Smooth muscle cell (in vitro differentiated cells): ENCODE results near the gene CTXND1. TPM values are rescaled to one million over a fixed set of nuclear protein-coding genes. Genes with fewer than 3 reads are reported as not detected.

ENCODE experiments used
- DNase-seq: peaks from one replicate; lab custom pipeline; 2025; ENCODE audit not compliant: unreplicated experiment; lab: John Stamatoyannopoulos, UW
- H2AFZ ChIP-seq: fragments of 200-600 bp; sonication (generic); 2 replicates; pipeline ENCODE4 v1.6.0; 2016; ENCODE audit warnings: antibody characterized with exemption, low read depth, mild to moderate bottlenecking
- H3F3A ChIP-seq: fragments of 200-600 bp; sonication (generic); 2 replicates; pipeline ENCODE4 v1.6.0; 2017; ENCODE audit warnings: antibody characterized with exemption, low read depth
- H3K27ac ChIP-seq: fragments of 200-600 bp; sonication (generic); 2 replicates; pipeline ENCODE4 v1.5.1; 2016; ENCODE audit warnings: low read depth, mild to moderate bottlenecking
- H3K27me3 ChIP-seq: fragments of 200-600 bp; sonication (generic); 2 replicates; pipeline ENCODE4 v1.6.1; 2016; ENCODE audit warnings: low read depth, mild to moderate bottlenecking
- H3K36me3 ChIP-seq: fragments of 200-600 bp; sonication (generic); 2 replicates; pipeline ENCODE4 v1.5.1; 2016; ENCODE audit warnings: low read depth
- H3K4me1 ChIP-seq: fragments of 200-600 bp; sonication (generic); 2 replicates; pipeline ENCODE4 v1.5.1; 2016; ENCODE audit warnings: low read depth
- H3K4me2 ChIP-seq: fragments of 200-600 bp; sonication (generic); 2 replicates; pipeline ENCODE4 v1.6.0; 2016; ENCODE audit warnings: mild to moderate bottlenecking
- H3K4me3 ChIP-seq: fragments of 200-600 bp; sonication (generic); 2 replicates; pipeline ENCODE4 v1.5.1; 2016; ENCODE audit warnings: mild to moderate bottlenecking
- H3K79me2 ChIP-seq: fragments of 200-600 bp; sonication (generic); 2 replicates; pipeline ENCODE4 v1.6.0; 2016; ENCODE audit warnings: low read depth, mild to moderate bottlenecking
- H3K9ac ChIP-seq: fragments of 200-600 bp; sonication (generic); 2 replicates; pipeline ENCODE4 v1.6.0; 2016; ENCODE audit warnings: low read depth
- H3K9me3 ChIP-seq: fragments of 200-600 bp; sonication (generic); replicated peaks from 2 replicates; pipeline ENCODE4 v1.5.1; 2016; ENCODE audit warnings: low read depth
- H4K20me1 ChIP-seq: fragments of 200-600 bp; sonication (generic); 2 replicates; pipeline ENCODE4 v1.6.0; 2016; ENCODE audit warnings: low read depth
- WGBS: methylation state at CpG from one replicate; pipeline ENCODE4 v1.1.7; 2016; ENCODE audit warnings: low lambda C conversion rate; 5-methylcytosine and 5-hydroxymethylcytosine counted together
- polyA plus RNA-seq: library from polyadenylated mRNA; unstranded; fragments of >200 nt; fragmentation: Nextera tagmentation; extraction: Ambion mirVana; gene quantifications from 2 replicates; pipeline ENCODE4 v1.2.1, GENCODE V29; 2016
- total RNA-seq: library from RNA; depleted of rRNA; stranded (reverse); fragments of >200 nt; gene quantifications from 2 replicates; pipeline ENCODE4 v1.2.3, GENCODE V29; 2014
- TF ChIP-seq, protein P1 (sequence below): fragments of 200-600 bp; sonication (generic); IDR thresholded peaks from 2 replicates; pipeline ENCODE4 v1.5.1; 2017; ENCODE audit warnings: borderline replicate concordance, mild to moderate bottlenecking, antibody characterized with exemption; ENCODE audit not compliant: insufficient read depth, poor library complexity, severe bottlenecking

Gene CTXND1
- total and polyA plus RNA-seq, 2 experiments from 2014 or later: 0.06 TPM; not detected in 1

DNA sequence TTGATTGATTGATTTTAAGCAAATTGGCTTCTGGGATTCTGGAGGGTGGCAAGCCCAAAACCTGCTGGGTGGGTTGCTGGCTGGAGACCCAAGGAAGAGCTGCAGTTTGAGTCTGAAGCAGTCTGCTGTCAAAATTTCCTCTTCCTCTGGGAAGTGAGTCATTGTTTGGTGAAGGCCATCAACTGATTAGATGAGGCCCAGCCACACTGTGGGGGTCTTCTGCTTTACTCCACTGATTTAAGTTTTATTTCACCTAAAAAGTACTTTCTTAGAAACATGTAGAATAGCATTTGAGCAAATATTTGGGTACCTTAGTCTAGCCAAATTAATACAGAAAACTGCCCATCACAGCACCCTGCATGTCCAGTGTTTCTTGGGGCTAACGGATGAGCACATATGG, 65.4 kb downstream of the CTXND1 start:
- WGBS: 100% methylated on average over 1 of the region's 1 CpG

DNA sequence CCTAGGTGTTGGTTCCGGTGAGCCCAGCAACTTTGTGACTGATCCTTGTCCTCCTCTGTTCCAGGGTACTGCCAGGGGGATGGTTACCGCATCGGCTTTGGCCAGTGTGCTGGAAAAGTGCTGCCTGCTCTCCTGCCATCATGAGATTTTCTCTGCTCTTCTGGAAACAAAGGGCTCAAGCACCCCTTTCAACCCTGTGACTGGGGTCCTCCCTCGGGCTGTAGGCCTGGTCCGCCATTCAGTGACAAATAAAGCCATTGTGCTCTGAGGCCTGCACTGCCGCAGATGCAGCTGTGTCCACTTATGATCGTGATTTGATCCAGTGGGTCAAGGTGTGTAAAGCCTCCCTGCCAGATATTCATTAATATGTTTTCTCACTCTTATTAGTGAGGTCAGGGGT, 65.9 kb downstream of the CTXND1 start:
- 98% methylated on average over 7 of the region's 7 CpGs for WGBS
- H3K27me3 ChIP-seq: no peaks in the 10 kb centered on the region
- no peaks in the 10 kb centered on the region for H3K9me3 ChIP-seq
- DNase-seq: no peak
- peaks cover 5% of the 10 kb centered on the region for H3K36me3 ChIP-seq
- TF ChIP-seq, protein P1, sequence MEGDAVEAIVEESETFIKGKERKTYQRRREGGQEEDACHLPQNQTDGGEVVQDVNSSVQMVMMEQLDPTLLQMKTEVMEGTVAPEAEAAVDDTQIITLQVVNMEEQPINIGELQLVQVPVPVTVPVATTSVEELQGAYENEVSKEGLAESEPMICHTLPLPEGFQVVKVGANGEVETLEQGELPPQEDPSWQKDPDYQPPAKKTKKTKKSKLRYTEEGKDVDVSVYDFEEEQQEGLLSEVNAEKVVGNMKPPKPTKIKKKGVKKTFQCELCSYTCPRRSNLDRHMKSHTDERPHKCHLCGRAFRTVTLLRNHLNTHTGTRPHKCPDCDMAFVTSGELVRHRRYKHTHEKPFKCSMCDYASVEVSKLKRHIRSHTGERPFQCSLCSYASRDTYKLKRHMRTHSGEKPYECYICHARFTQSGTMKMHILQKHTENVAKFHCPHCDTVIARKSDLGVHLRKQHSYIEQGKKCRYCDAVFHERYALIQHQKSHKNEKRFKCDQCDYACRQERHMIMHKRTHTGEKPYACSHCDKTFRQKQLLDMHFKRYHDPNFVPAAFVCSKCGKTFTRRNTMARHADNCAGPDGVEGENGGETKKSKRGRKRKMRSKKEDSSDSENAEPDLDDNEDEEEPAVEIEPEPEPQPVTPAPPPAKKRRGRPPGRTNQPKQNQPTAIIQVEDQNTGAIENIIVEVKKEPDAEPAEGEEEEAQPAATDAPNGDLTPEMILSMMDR: no peak
- H4K20me1 ChIP-seq: no peaks in the 10 kb centered on the region
- no peak overlapping the region for H3K9ac ChIP-seq
- no peak overlapping the region for H2AFZ ChIP-seq
- no peak overlapping the region for H3K4me3 ChIP-seq
- no peak overlapping the region for H3K4me2 ChIP-seq
- H3K79me2 ChIP-seq: no peaks in the 10 kb centered on the region
- peaks cover 10% of the 10 kb centered on the region for H3K4me1 ChIP-seq
- peaks cover 8% of the 10 kb centered on the region for H3F3A ChIP-seq
- H3K27ac ChIP-seq: no peak overlapping the region

More for the DNA sequence above, 65.4 kb downstream of the CTXND1 start:
- H3K27ac ChIP-seq: no peak overlapping the region
- H2AFZ ChIP-seq: no peak overlapping the region
- no peak overlapping the region for H3K4me2 ChIP-seq
- H3K79me2 ChIP-seq: no peaks in the 10 kb centered on the region
- no peak overlapping the region for H3K9ac ChIP-seq
- no peaks in the 10 kb centered on the region for H3K9me3 ChIP-seq
- peaks cover 5% of the 10 kb centered on the region for H3K36me3 ChIP-seq
- peaks cover 8% of the 10 kb centered on the region for H3F3A ChIP-seq
- no peaks in the 10 kb centered on the region for H4K20me1 ChIP-seq
- no peak overlapping the region for H3K4me3 ChIP-seq
- peaks cover 10% of the 10 kb centered on the region for H3K4me1 ChIP-seq
- no peaks in the 10 kb centered on the region for H3K27me3 ChIP-seq
- no peak for DNase-seq
- TF ChIP-seq, protein P1: no peak

DNA sequence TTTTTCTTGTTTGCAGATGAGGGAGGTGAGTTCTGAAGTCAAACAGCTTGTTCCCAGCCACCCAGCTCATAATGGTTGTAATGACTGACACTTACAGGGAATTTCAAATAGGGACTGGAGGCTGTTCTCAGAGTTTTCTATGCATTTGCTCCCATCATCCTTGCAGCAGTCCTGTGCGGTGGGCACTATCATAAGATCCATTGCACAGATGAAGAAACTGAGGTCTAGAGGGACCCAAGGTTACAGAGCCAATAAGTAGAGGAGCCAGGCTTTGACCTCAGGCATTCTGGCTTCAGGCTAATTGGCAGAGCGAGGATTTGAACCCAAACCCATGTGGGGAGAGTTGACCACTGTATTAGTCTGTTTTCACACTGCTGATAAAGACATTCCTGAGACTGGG, 66.9 kb downstream of the CTXND1 start:
- H3K4me2 ChIP-seq: no peak overlapping the region
- H3K27ac ChIP-seq: no peak overlapping the region
- no peak overlapping the region for H3K4me3 ChIP-seq
- H3K9me3 ChIP-seq: no peaks in the 10 kb centered on the region
- no peaks in the 10 kb centered on the region for H3K79me2 ChIP-seq
- no peak overlapping the region for H3K9ac ChIP-seq
- peaks cover 8% of the 10 kb centered on the region for H3F3A ChIP-seq
- 97% methylated on average over 2 of the region's 2 CpGs for WGBS
- no peaks in the 10 kb centered on the region for H3K27me3 ChIP-seq
- H2AFZ ChIP-seq: no peak overlapping the region
- H3K36me3 ChIP-seq: peaks cover 5% of the 10 kb centered on the region
- H4K20me1 ChIP-seq: no peaks in the 10 kb centered on the region
- H3K4me1 ChIP-seq: peaks cover 10% of the 10 kb centered on the region
- DNase-seq: no peak
- TF ChIP-seq, protein P1: no peak

GRCh38 chr15:80184554-80184953, 67.5 kb downstream of the CTXND1 start:
- Histone ChIP-seq H3K36me3 (peaks cover 5% of the 10 kb centered on the region), H3K27me3 (no peaks in the 10 kb centered on the region), H2AFZ (no peak overlapping the region), H4K20me1 (no peaks in the 10 kb centered on the region), H3K27ac (no peak overlapping the region), H3K4me1 (peaks cover 10% of the 10 kb centered on the region), H3K9ac (no peak overlapping the region), H3K9me3 (no peaks in the 10 kb centered on the region), H3K4me3 (no peak overlapping the region), H3K79me2 (no peaks in the 10 kb centered on the region), H3K4me2 (no peak overlapping the region), H3F3A (peaks cover 8% of the 10 kb centered on the region)
- no peak for DNase-seq
- 92% methylated on average over 7 of the region's 7 CpGs for WGBS
- TF ChIP-seq, protein P1: no peak
